Choroid plexus epithelial cell (primary cell): ENCODE measurements around the gene GRB14.

Experiments
- DNase-seq: peaks from one replicate; pipeline ENCODE4 v3.0.0-alpha.2; 2010; ENCODE audit warnings: low read depth
- H3K4me3 ChIP-seq: 2 replicates; pipeline ENCODE4 v1.5.1; 2011; ENCODE audit warnings: low read depth, mild to moderate bottlenecking, control low read depth, low read length, moderate library complexity
- TF ChIP-seq, protein P1 (sequence below): conservative IDR thresholded peaks from 2 replicates; pipeline ENCODE4 v1.5.1; 2011; ENCODE audit warnings: low read depth, mild to moderate bottlenecking, control low read depth, inconsistent platforms, low read length, moderate library complexity

The GRB14 gene

DNA sequence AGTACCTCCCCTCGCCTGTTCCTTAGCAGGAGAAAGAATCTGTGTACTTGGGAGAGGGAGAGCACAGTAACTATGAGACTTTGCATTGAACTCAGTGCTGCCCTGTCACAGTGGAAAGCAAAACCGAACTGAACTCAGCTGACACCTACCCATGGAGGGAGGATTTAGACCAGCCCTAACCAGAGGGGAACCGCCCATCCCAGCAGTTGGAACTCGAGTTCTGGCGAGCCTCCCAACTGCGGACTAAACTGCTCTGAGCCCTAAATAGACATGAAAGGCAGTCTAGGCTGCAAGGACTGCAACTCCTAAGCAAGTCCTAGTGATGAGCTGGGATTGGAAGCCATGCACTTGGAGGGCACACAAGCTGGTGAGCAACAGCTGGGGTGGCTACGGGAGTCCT is 110.4 kb downstream of the GRB14 start:
- peak; percentile 29 for DNase-seq
- no peak overlapping the region for H3K4me3 ChIP-seq
- TF ChIP-seq, protein P1, sequence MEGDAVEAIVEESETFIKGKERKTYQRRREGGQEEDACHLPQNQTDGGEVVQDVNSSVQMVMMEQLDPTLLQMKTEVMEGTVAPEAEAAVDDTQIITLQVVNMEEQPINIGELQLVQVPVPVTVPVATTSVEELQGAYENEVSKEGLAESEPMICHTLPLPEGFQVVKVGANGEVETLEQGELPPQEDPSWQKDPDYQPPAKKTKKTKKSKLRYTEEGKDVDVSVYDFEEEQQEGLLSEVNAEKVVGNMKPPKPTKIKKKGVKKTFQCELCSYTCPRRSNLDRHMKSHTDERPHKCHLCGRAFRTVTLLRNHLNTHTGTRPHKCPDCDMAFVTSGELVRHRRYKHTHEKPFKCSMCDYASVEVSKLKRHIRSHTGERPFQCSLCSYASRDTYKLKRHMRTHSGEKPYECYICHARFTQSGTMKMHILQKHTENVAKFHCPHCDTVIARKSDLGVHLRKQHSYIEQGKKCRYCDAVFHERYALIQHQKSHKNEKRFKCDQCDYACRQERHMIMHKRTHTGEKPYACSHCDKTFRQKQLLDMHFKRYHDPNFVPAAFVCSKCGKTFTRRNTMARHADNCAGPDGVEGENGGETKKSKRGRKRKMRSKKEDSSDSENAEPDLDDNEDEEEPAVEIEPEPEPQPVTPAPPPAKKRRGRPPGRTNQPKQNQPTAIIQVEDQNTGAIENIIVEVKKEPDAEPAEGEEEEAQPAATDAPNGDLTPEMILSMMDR = no peak

DNA sequence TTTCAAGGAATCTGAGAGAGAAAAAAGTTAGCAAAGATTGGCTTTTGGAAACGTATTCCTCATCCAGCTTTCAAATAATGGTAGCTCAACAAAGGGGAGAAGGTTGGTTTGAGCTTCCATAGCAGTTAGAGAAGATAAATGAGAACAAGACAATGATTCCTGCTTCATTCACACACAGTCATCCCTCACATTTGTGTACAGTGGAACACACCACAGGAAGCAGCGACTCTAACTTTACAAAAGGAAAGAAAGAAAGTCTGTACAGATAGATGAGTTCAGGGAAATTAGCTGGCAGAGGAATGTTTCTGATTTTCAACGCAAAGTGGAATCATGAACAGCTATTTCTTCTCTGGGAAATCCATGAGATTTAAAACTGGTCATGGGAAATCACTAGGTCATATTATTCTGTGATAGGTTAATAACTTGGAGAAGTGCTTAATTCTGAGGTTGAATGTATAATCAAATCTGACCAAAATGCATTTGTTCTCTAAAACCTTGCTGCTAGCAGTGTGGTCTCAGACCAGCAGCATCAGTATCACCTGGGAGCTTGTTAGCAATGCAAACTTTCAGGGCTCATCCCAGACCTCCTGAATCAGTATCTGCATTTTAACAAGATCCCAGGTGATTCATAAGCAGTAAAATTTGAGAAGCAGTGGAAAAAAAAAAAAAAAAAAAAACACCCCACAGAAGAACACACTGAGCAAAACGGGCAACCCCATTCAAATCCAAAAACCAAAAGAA is 112.0 kb downstream of the GRB14 start:
- TF ChIP-seq, protein P1 = no peak
- no peak overlapping the region for H3K4me3 ChIP-seq
- no peak for DNase-seq

DNA sequence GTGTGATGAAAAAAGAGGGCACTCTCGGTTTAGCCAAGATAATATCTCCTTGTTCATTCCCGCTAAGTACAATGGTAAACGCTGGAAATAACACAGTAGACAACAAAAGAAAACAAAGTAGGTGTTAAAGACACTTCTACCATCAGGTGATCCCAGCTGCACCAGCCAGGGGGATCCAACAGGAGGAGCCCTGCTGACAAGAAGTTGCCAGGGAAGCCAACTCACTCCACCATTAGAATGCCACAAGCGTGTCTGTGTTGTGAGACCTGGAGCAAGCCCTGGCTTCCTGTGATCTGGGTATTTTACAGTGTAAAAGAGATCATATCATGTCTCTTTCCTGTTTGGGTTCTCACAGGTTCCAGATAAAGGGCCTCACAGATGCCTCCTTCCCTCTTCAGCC is 117.0 kb downstream of the GRB14 start:
- TF ChIP-seq, protein P1 = peak; percentile 53
- peak; percentile 19 for DNase-seq
- no peak overlapping the region for H3K4me3 ChIP-seq

DNA sequence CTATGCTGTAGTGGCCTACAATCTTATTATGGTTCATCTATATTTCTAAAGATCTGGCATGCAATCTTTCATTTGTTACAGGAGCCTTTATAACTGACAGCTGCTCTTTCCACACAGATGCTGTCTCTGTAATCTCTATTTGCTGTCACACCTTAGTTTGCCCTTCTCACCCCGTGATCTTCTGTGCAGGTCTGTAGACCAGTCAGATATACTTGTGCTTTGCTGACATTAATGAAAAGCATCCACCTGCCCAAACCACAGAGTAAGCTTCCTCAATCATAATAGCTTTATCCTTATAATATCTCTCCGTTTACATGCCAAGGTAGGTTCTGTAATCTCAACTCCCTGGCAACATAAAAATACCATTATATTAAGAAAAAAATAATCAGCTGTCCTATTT is 122.4 kb downstream of the GRB14 start:
- TF ChIP-seq, protein P1 = no peak
- DNase-seq = no peak
- H3K4me3 ChIP-seq = no peak overlapping the region

DNA sequence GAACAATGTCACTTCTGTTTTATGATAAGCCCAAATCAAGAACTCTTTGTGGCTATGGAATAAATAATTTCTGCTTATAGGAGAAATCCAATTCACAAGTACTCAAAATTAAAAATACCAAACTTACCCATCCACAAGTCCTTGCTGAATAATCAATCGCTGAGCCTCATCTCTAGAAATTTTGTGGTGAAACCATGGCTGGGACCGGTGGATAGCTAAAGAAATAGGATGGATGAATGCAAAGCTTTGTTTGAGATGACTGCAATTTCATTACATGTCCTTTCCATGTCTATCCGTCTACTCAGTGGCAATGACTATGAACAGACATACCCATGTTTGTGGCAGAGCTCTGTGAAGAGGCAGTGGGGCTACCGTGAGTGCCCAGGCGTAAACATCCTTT is 124.4 kb downstream of the GRB14 start:
- DNase-seq = no peak
- TF ChIP-seq, protein P1 = no peak
- no peak overlapping the region for H3K4me3 ChIP-seq

DNA sequence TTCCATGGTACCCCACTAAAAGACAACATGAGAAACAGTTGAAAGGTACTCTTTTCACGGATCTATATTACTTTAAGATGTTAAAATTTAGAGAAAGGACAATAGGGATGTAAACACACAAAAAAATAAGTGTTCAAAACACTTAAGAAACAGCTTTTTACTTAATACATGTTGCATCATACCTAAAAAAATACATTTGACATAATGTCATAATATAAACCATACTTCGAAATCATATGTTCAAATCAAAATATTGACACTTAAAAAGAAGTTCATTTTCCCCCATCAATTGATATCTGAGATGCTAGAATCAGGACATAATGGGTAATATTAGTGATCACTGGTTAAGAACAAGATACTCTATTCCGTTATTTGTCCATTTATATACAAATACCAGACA is 124.9 kb downstream of the GRB14 start:
- H3K4me3 ChIP-seq = no peak overlapping the region
- TF ChIP-seq, protein P1 = no peak
- no peak for DNase-seq
